Measurements from ENCODE around the gene SH3RF3. TPM values are rescaled to one million over a fixed set of nuclear protein-coding genes. Genes with fewer than 3 reads are reported as not detected.

Gene SH3RF3
- total and polyA plus RNA-seq, 10 of the 15 experiments (the other 5 are each of a cell fraction or from before 2014, with no cell fraction given), result 0.08 to 8.8 (median 2.3) TPM

DNA sequence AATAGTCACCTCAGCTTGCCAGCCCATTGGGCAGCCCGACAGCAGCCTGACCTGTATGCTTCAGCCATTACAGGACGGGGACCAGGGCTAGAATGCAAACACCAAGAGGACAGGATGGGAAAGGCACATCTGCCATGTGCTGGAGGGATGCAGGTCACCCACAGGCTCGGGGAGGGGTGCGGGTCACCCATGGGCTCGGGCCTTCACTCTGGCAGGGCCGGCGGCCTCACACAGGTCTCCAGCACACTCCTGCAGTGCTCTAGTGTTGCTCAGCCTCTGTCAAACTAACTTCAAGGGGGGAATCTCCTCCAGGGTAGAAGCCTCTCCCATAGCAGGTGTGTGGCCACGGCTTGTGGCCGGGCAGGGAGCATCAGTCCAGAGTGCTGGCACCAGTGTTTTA is 262.2 kb downstream of the SH3RF3 start (continued):
- TF ChIP-seq SIX5 (IDR thresholded peaks at IDR 0.05; ENCODE audit: low read depth, low read length, severe bottlenecking) (no peak), HDAC6 (IDR thresholded peaks at IDR 0.05; ENCODE audit: unreplicated experiment) (no peak), PML (IDR thresholded peaks at IDR 0.05; ENCODE audit: low read length) (no peak), SRF (IDR thresholded peaks at IDR 0.05; ENCODE audit: low read depth in 2 of 2, low read length in 2 of 2) (no peak)
- TF ChIP-seq, protein P1, sequence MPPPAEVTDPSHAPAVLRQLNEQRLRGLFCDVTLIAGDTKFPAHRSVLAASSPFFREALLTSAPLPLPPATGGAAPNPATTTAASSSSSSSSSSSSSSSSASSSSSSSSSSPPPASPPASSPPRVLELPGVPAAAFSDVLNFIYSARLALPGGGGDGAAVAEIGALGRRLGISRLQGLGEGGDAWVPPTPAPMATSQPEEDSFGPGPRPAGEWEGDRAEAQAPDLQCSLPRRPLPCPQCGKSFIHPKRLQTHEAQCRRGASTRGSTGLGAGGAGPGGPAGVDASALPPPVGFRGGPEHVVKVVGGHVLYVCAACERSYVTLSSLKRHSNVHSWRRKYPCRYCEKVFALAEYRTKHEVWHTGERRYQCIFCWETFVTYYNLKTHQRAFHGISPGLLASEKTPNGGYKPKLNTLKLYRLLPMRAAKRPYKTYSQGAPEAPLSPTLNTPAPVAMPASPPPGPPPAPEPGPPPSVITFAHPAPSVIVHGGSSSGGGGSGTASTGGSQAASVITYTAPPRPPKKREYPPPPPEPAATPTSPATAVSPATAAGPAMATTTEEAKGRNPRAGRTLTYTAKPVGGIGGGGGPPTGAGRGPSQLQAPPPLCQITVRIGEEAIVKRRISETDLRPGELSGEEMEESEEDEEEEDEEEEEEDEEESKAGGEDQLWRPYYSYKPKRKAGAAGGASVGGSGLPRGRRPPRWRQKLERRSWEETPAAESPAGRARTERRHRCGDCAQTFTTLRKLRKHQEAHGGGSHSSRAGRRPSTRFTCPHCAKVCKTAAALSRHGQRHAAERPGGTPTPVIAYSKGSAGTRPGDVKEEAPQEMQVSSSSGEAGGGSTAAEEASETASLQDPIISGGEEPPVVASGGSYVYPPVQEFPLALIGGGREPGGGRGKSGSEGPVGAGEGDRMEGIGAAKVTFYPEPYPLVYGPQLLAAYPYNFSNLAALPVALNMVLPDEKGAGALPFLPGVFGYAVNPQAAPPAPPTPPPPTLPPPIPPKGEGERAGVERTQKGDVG (CRISPR knock-in tag; IDR thresholded peaks at IDR 0.05), result no peak

DNA sequence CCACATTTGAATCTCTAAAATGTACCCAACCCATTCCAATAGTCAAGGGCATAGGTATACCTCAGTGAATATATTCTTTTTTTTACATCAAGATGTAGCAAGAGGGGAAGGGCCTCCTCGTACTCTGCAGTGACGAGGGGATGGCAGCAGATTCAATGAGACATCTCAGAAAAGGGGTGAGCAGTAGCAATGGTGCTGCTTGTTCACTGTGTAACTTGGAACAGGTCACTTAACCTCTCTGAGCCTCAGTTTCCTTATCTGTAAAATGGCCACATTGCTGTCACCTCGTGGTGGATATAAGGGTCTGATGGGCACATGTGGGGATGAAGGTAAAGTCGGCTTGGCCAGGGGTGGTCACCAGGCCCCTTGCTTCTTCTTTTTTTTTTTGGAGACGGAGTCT is 263.1 kb downstream of the SH3RF3 start:
- no peak overlapping the region for H3K4me3 ChIP-seq
- BruUV-seq (replicated peaks), result no TSS peak
- H3K4me2 ChIP-seq (ENCODE audit: control insufficient read depth, insufficient read depth), result no peak overlapping the region
- DNase-seq (ENCODE audit: low read depth, low spot score) (no peak), FAIRE-seq (no peak), ATAC-seq (no peak)
- RAD21 ChIA-PET (ENCODE audit: unreplicated experiment), result interaction anchor here (1.1 kb wide), 1 partner anchor 259 kb away, joined by 3 read pairs; no protein-coding TSS in a partner anchor
- no peak overlapping the region for H3K27ac ChIP-seq (ENCODE audit: control insufficient read depth, insufficient read depth)
- no peaks in the 10 kb centered on the region for H4K20me1 ChIP-seq (ENCODE audit: control insufficient read depth, insufficient read depth)
- CTCF ChIA-PET, result no interaction called here
- no peaks in the 10 kb centered on the region for H3K36me3 ChIP-seq (ENCODE audit: control insufficient read depth in 2 of 2, insufficient read depth in 2 of 2, low read length in 1 of 2)
- H3K27me3 ChIP-seq (replicated peaks in 1 of 2; ENCODE audit: control insufficient read depth in 2 of 2, insufficient read depth in 2 of 2, low read length in 1 of 2), result no peaks in the 10 kb centered on the region
- in situ Hi-C loops (cut with MboI), result no loop called here
- no peak overlapping the region for H2AFZ ChIP-seq (ENCODE audit: control insufficient read depth, low read depth, low read length)
- SMC1A ChIA-PET (ENCODE audit: uncharacterized antibody, unreplicated experiment), result interaction anchor here (1.1 kb wide), 1 partner anchor 16 kb away, joined by 3 read pairs; no protein-coding TSS in a partner anchor
- WGBS (ENCODE audit: insufficient coverage, insufficient replicate concordance, low lambda C conversion rate, missing lambda C conversion rate), result 37% methylated on average over 5 of the region's 5 CpGs
- no peaks in the 10 kb centered on the region; the same call in 1 of the 2 replicates for H3K4me1 ChIP-seq (ENCODE audit: control insufficient read depth, insufficient read depth, low read length)
- POLR2A ChIA-PET, result no interaction called here
- no peaks in the 10 kb centered on the region for H3K9me3 ChIP-seq (replicated peaks; ENCODE audit: control insufficient read depth, insufficient read depth, low read length)
- H3K9ac ChIP-seq (ENCODE audit: control insufficient read depth, insufficient read depth, low read length), result no peak overlapping the region
- intact Hi-C loops (cut with micrococcal nuclease; ENCODE audit: unreplicated experiment), result no loop called here
- no peaks in the 10 kb centered on the region for H3K79me2 ChIP-seq (ENCODE audit: control insufficient read depth, insufficient read depth, low read length)
- TF ChIP-seq, protein P2, sequence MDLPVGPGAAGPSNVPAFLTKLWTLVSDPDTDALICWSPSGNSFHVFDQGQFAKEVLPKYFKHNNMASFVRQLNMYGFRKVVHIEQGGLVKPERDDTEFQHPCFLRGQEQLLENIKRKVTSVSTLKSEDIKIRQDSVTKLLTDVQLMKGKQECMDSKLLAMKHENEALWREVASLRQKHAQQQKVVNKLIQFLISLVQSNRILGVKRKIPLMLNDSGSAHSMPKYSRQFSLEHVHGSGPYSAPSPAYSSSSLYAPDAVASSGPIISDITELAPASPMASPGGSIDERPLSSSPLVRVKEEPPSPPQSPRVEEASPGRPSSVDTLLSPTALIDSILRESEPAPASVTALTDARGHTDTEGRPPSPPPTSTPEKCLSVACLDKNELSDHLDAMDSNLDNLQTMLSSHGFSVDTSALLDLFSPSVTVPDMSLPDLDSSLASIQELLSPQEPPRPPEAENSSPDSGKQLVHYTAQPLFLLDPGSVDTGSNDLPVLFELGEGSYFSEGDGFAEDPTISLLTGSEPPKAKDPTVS (IDR thresholded peaks at IDR 0.05; ENCODE audit: low read depth, low read length), result no peak
- no peak for TF ChIP-seq EGR1 (IDR thresholded peaks at IDR 0.05; ENCODE audit: borderline replicate concordance in 1 of 2, low read depth in 2 of 2, low read length in 2 of 2)
- no peak for TF ChIP-seq SMAD1 (IDR thresholded peaks at IDR 0.05; ENCODE audit: low read depth, partially characterized antibody)
- no peak for TF ChIP-seq DPF2 (IDR thresholded peaks at IDR 0.05)
- TF ChIP-seq, protein P3, sequence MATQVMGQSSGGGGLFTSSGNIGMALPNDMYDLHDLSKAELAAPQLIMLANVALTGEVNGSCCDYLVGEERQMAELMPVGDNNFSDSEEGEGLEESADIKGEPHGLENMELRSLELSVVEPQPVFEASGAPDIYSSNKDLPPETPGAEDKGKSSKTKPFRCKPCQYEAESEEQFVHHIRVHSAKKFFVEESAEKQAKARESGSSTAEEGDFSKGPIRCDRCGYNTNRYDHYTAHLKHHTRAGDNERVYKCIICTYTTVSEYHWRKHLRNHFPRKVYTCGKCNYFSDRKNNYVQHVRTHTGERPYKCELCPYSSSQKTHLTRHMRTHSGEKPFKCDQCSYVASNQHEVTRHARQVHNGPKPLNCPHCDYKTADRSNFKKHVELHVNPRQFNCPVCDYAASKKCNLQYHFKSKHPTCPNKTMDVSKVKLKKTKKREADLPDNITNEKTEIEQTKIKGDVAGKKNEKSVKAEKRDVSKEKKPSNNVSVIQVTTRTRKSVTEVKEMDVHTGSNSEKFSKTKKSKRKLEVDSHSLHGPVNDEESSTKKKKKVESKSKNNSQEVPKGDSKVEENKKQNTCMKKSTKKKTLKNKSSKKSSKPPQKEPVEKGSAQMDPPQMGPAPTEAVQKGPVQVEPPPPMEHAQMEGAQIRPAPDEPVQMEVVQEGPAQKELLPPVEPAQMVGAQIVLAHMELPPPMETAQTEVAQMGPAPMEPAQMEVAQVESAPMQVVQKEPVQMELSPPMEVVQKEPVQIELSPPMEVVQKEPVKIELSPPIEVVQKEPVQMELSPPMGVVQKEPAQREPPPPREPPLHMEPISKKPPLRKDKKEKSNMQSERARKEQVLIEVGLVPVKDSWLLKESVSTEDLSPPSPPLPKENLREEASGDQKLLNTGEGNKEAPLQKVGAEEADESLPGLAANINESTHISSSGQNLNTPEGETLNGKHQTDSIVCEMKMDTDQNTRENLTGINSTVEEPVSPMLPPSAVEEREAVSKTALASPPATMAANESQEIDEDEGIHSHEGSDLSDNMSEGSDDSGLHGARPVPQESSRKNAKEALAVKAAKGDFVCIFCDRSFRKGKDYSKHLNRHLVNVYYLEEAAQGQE (IDR thresholded peaks at IDR 0.05; ENCODE audit: low read depth, low read length), result no peak
- TF ChIP-seq RAD51 (IDR thresholded peaks at IDR 0.05), result no peak
- TF ChIP-seq ZZZ3 (IDR thresholded peaks at IDR 0.05; ENCODE audit: control insufficient read depth, insufficient read length, low read depth), result no peak
- no peak for TF ChIP-seq NFYB (IDR thresholded peaks at IDR 0.05; ENCODE audit: insufficient read depth, low read depth, low read length)
- no peak for TF ChIP-seq SUZ12 (IDR thresholded peaks at IDR 0.05; ENCODE audit: unreplicated experiment)
- TF ChIP-seq SPI1 (IDR thresholded peaks at IDR 0.05; ENCODE audit: borderline replicate concordance, insufficient read depth, low read depth, low read length), result no peak

All from GM12878 (cell line).